Nephron progenitor cell (in vitro differentiated cells): ENCODE data around the gene ZGRF1.

Experiments used
- DNase-seq: peaks from one replicate; pipeline ENCODE4 v3.0.0; 2021
- H3K27ac Mint-ChIP-seq: 2 replicates; pipeline ENCODE4 v1.8.0; 2021; ENCODE audit warnings: mild to moderate bottlenecking, moderate library complexity, mixed read lengths
- H3K27me3 Mint-ChIP-seq: 2 replicates; pipeline ENCODE4 v1.8.0; 2021; ENCODE audit warnings: mild to moderate bottlenecking, low read depth, mixed read lengths; ENCODE audit not compliant: poor library complexity
- H3K36me3 Mint-ChIP-seq: 2 replicates; pipeline ENCODE4 v1.8.0; 2021; ENCODE audit warnings: low read depth, mixed read lengths
- H3K4me1 Mint-ChIP-seq: 2 replicates; pipeline ENCODE4 v1.8.0; 2021; ENCODE audit warnings: mixed read lengths
- H3K4me3 Mint-ChIP-seq: 2 replicates; pipeline ENCODE4 v1.8.0; 2021; ENCODE audit warnings: mild to moderate bottlenecking, moderate library complexity, mixed read lengths
- H3K9me3 Mint-ChIP-seq: 2 replicates; pipeline ENCODE4 v1.8.0; 2021; ENCODE audit warnings: mild to moderate bottlenecking, moderate library complexity, mixed read lengths
- CTCF ChIP-seq: fragments of 200-600 bp; sonication (generic); IDR thresholded peaks from 2 replicates; pipeline ENCODE4 v1.5.0; 2021; ENCODE audit warnings: antibody characterized with exemption

ZGRF1 gene

DNA sequence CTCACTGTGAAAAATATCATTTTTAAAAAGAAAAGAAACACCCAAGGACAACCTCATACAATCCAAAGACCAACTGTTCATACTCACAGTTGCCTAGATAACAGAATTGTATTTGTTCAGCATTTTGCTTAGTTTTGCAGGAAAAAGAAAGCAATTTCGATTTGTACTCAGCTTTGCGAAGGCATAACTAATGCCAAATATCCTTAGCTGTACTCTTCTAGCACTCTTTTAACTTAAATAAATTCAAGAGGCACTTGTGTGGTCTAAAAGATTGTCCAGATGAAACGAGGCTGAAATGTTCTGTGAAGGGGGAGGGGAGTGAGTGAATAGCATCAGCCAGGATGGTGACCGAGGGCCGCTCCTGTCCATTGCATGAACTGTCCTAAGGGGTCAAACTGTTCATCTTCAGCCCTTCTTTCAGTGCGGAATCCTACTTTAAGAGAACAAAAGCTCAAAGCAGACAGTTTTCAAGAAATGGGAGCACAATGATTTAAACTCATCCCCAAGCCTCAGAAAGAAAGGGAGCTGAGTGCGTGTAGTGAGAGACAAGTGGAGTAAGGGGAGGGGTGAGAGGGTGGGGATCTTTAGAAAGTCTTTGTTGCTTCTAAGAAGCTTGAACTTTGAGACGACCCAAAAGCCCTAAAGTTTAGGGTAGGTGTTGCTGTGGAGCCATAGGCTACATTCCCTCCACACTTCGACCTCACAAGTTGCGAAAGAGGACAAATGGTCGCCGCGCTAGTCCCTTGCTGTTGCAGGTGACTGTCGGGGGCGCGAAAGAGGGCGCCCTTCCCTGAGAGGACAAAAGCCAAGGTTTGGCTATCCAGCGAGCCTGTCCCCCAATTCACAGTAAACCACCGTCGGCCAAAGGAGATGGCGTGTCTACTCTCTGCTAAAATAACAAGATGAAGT, 116.8 kb downstream of the ZGRF1 start:
- no peaks in the 10 kb centered on the region for H3K36me3 Mint-ChIP-seq
- peaks cover 100% of the 10 kb centered on the region for H3K27me3 Mint-ChIP-seq
- peak overlapping the region; percentile 61 for H3K4me3 Mint-ChIP-seq
- H3K27ac Mint-ChIP-seq, result no peak overlapping the region
- peaks cover 74% of the 10 kb centered on the region for H3K4me1 Mint-ChIP-seq
- DNase-seq, result peak; percentile 36
- no peak for TF ChIP-seq CTCF
- peaks cover 15% of the 10 kb centered on the region for H3K9me3 Mint-ChIP-seq

DNA sequence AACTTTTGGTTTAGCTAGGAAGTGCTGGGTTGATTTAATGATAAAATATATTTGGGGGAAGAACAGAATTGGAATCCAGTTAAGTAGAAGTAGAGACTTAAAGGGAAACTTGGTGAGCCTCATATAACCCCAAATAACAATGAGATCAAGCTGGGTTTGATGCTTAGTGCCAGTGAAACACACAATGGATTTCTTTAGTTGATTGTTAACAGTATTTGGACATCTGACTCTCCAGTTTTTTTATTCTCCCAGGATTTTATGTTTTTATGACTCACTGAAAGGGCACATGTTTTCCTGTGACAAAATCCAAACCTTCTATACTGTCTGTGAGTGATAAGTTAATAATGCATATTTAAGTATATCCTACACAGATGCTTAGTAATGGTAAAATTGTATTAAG, 118.0 kb downstream of the ZGRF1 start:
- no peak overlapping the region for H3K4me3 Mint-ChIP-seq

DNA sequence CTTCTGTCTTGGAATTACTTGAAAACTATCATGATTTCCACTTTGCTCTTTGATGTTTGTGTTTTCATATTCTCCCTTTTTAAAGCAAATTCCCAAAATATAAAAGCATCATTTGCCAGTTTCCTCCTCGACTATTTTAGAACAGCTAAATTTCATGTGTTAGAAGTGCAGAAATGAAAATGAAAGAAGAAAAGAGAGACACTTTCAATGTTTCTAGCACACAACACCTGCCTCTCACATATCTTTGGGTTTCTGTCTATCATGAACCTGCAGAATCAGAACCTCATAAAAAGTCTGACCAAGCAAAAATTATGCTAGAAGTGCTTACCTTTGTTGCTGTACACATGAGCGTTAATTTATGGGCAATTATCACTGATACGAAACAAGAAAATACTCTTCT, 118.8 kb downstream of the ZGRF1 start:
- H3K27ac Mint-ChIP-seq, result no peak overlapping the region
- peaks cover 11% of the 10 kb centered on the region for H3K9me3 Mint-ChIP-seq
- peaks cover 100% of the 10 kb centered on the region for H3K27me3 Mint-ChIP-seq
- no peak for DNase-seq
- H3K36me3 Mint-ChIP-seq, result no peaks in the 10 kb centered on the region
- TF ChIP-seq CTCF, result no peak
- peaks cover 75% of the 10 kb centered on the region for H3K4me1 Mint-ChIP-seq
- H3K4me3 Mint-ChIP-seq, result no peak overlapping the region

More for the DNA sequence above, 118.0 kb downstream of the ZGRF1 start:
- Mint-ChIP-seq H3K4me1 (peaks cover 82% of the 10 kb centered on the region), H3K27me3 (peaks cover 100% of the 10 kb centered on the region), H3K27ac (no peak overlapping the region), H3K9me3 (peaks cover 15% of the 10 kb centered on the region), H3K36me3 (no peaks in the 10 kb centered on the region)
- no peak for TF ChIP-seq CTCF
- no peak for DNase-seq

GRCh38 chr4:112517067-112517634, 119.6 kb downstream of the ZGRF1 start:
- peaks cover 3% of the 10 kb centered on the region for H3K9me3 Mint-ChIP-seq
- H3K4me1 Mint-ChIP-seq, result peaks cover 70% of the 10 kb centered on the region
- H3K36me3 Mint-ChIP-seq, result no peaks in the 10 kb centered on the region
- TF ChIP-seq CTCF, result no peak
- peak; percentile 53 for DNase-seq
- H3K27ac Mint-ChIP-seq, result no peak overlapping the region
- peak overlapping the region; percentile 77 for H3K4me3 Mint-ChIP-seq
- H3K27me3 Mint-ChIP-seq, result peaks cover 100% of the 10 kb centered on the region

DNA sequence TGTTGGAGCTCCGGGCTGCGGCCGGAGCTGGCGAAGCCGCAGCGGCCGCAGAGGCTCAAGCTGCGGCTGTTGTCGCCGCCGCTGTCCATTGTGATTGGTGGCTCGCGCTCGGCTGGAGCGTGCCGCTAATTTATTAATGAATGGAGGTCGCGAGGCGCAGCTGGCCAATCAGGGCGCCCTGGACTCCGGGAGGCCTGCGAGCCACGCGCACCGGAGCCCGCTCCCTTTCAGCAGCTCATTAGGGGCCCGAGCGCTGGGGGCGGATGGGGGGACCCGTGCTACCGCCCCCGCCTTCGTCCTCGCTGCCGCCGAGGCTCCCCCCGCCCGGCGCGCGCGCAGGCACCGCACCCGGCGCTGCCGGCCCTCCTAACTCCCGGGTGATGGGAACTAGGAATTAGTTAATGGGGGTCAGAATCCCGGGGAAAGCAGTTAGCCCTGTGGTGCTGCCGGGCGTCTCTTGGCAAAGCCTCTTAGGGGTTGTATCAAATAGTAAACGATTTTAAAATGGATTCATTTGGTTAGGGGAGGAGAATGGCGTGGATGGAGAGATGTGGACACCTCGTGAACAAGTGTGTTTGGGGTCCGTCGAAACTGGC, 120.1 kb downstream of the ZGRF1 start:
- peaks cover 100% of the 10 kb centered on the region for H3K27me3 Mint-ChIP-seq
- H3K36me3 Mint-ChIP-seq, result no peaks in the 10 kb centered on the region
- H3K27ac Mint-ChIP-seq, result no peak overlapping the region
- peak overlapping the region; percentile 88 for H3K4me3 Mint-ChIP-seq
- peak; percentile 76 for DNase-seq
- peaks cover 3% of the 10 kb centered on the region for H3K9me3 Mint-ChIP-seq
- peaks cover 67% of the 10 kb centered on the region for H3K4me1 Mint-ChIP-seq
- TF ChIP-seq CTCF, result no peak
